Lower lobe of right lung (tissue), 2 donors: ENCODE measurements around the gene SERPINH1. TPM values are rescaled to one million over a fixed set of nuclear protein-coding genes. Genes with fewer than 3 reads are reported as not detected.
A peak's percentile ranks its signal among the peaks of the same experiment; 100 is the strongest.

Source experiments
- ATAC-seq, 2 donors: fragments of 200-7000 bp; cut with Tn5 transposase; one replicate each; pipeline ENCODE4 v1.9.1; 2020 to 2022; ENCODE audit warnings: mild to moderate bottlenecking in 2 of 2, moderate library complexity in 2 of 2
- DNase-seq: peaks from one replicate; pipeline ENCODE4 v3.0.0-alpha.2; 2020
- H3K27ac ChIP-seq: fragments of 200-600 bp; one replicate; pipeline ENCODE4 v1.8.0; 2022
- H3K27me3 ChIP-seq: fragments of 200-600 bp; one replicate; pipeline ENCODE4 v1.8.0; 2022; ENCODE audit warnings: low read depth
- H3K36me3 ChIP-seq: fragments of 200-600 bp; one replicate; pipeline ENCODE4 v1.8.0; 2022; ENCODE audit warnings: mild to moderate bottlenecking
- H3K4me1 ChIP-seq: fragments of 200-600 bp; one replicate; pipeline ENCODE4 v1.8.0; 2022
- H3K4me3 ChIP-seq: fragments of 200-600 bp; one replicate; pipeline ENCODE4 v1.8.0; 2022; ENCODE audit warnings: mild to moderate bottlenecking
- H3K9me3 ChIP-seq: fragments of 200-600 bp; one replicate; pipeline ENCODE4 v1.8.0; 2022
- intact Hi-C: fragments of 100-400 bp; cut with DNase I; formaldehyde crosslinking; loops from one replicate; pipeline ENCODE4 v1.11.0; 2022
- total RNA-seq: library from RNA; stranded (reverse); fragmentation: NEBNext Ultra II Directional; extraction: Animal tissue kit (Norgen Biotek cat#: 25700); gene quantifications from one replicate; pipeline ENCODE4 v1.2.1, GENCODE V29; 2021
- TF ChIP-seq, protein P1 (sequence below): fragments of 200-600 bp; IDR thresholded peaks from one replicate; pipeline ENCODE4 v1.8.0; 2022; ENCODE audit warnings: antibody characterized with exemption, mild to moderate bottlenecking
- donor health status: DM: no; HTN: yes; CAD: no; lungs with severe emphysema.

Gene SERPINH1
- total RNA-seq, 1 donor from 2014 or later = 131 TPM

DNA sequence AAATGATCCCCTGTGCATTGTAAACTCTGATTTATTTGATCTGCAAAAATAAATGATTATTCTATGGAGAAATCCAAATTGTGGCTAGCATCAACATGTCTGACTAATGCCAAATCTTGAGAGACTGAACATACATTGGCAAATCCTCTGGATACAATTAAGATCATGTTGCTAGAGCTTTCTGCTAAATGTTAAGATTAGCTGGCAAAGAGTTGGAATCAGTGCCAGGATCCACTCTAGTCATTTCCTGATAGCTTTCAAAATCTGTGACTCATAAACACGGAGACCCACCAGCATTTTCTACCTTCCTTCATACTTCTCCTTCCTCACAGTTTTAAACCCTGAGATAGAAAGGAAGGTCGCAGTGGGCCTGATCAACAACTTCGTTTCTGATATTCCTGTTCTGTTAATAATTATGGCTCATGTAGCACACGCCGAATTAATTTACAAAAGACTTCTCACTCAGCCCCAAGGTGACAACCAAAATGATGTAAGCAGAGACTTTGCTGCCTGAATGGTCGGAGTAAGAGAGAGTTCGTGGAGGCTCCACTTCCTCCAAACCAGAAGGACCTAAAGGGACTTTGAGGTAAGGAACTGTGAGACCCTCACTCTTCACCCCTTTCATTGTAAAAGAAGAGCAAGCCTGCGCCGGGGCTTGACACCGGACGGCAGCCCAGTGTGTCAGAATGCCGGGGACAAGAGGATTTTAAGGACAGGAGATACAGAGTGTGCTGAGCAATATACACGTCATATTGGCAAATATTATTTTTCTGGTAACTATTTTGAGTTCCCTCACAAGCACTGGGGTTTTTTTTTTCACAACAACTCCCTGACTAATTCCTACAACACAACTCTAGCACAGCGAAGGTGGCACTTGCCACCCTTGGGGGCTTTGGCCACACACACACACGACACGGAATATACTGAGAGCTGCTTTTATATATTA is 42.0 kb downstream of the SERPINH1 start:
- TF ChIP-seq, protein P1, sequence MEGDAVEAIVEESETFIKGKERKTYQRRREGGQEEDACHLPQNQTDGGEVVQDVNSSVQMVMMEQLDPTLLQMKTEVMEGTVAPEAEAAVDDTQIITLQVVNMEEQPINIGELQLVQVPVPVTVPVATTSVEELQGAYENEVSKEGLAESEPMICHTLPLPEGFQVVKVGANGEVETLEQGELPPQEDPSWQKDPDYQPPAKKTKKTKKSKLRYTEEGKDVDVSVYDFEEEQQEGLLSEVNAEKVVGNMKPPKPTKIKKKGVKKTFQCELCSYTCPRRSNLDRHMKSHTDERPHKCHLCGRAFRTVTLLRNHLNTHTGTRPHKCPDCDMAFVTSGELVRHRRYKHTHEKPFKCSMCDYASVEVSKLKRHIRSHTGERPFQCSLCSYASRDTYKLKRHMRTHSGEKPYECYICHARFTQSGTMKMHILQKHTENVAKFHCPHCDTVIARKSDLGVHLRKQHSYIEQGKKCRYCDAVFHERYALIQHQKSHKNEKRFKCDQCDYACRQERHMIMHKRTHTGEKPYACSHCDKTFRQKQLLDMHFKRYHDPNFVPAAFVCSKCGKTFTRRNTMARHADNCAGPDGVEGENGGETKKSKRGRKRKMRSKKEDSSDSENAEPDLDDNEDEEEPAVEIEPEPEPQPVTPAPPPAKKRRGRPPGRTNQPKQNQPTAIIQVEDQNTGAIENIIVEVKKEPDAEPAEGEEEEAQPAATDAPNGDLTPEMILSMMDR = no peak
- intact Hi-C loops = no loop called here
- Histone ChIP-seq H3K4me1 (peaks cover 7% of the 10 kb centered on the region), H3K9me3 (no peaks in the 10 kb centered on the region), H3K36me3 (no peaks in the 10 kb centered on the region), H3K4me3 (no peak overlapping the region), H3K27ac (peak overlapping the region; percentile 67), H3K27me3 (no peaks in the 10 kb centered on the region)
- peak; percentile 57 to 91 for ATAC-seq
- no peak for DNase-seq

DNA sequence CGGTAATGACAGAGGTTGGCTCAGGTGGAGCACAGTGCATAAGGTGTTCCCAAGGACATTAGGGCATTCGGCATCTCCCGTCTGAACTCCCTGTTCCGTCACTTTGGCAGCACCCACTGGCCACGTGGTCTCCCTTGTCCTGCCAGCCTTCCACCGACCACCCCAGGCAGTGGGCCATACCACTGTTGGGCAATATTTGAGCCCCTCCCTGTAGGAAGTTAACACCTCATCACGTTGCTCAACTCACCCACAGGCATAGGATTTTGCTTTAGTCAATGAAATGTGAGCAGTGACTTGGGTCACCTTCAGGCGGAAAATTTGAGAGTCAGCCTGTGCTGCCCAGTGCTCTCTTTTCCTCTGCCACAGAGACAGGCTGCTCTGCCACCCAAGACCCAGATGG is 44.0 kb downstream of the SERPINH1 start:
- H3K4me1 ChIP-seq = peaks cover 7% of the 10 kb centered on the region
- intact Hi-C loops = no loop called here
- H3K27me3 ChIP-seq = no peaks in the 10 kb centered on the region
- no peaks in the 10 kb centered on the region for H3K36me3 ChIP-seq
- TF ChIP-seq, protein P1 = no peak
- no peak overlapping the region for H3K4me3 ChIP-seq
- no peak overlapping the region for H3K27ac ChIP-seq
- ATAC-seq (no peak), DNase-seq (no peak)
- no peaks in the 10 kb centered on the region for H3K9me3 ChIP-seq

DNA sequence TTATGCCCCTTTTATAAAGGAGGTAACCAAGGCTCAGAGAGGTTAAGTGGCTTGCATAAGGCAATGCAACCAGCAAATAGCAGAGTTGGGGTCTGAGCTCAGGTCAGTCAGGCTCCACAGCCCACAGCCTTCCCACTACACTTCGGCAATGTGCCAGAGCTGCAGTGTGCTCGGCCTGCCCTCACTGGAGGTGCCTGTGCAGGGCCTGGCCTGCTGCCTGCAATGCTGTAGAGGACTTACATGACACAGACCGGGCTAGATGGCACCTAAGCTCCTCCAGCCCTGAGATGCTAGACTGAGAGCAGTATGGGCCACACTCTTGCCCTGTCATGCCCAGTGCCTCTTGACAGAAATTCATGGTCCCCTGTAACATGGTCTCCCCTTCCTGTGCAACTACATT is 49.8 kb downstream of the SERPINH1 start:
- Histone ChIP-seq H3K27me3 (no peaks in the 10 kb centered on the region), H3K4me3 (no peak overlapping the region), H3K4me1 (no peaks in the 10 kb centered on the region), H3K9me3 (no peaks in the 10 kb centered on the region), H3K36me3 (no peaks in the 10 kb centered on the region), H3K27ac (no peak overlapping the region)
- intact Hi-C loops = no loop called here
- no peak for DNase-seq
- ATAC-seq = no peak
- TF ChIP-seq, protein P1 = no peak

DNA sequence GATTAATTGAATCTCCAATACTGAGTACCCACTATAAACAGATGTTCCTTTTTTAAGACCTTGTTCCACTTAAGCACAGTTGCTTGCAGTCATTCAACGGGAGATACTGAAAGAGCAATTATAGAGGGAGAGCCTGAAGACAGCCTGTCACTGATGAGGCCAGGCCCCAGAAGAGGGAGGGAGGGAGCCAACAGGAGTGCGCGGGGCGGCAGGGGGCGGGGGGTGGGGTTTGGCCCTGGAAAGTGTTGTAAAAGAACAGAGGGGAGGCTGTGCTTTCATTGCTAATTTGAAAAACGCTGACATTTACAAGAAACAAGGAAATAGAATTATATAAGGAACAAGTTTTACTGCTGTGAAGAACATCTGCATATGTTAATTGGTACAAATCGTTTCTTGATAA is 53.7 kb downstream of the SERPINH1 start:
- Histone ChIP-seq H3K4me3 (no peak overlapping the region), H3K36me3 (no peaks in the 10 kb centered on the region), H3K4me1 (no peaks in the 10 kb centered on the region), H3K27ac (no peak overlapping the region), H3K9me3 (no peaks in the 10 kb centered on the region), H3K27me3 (no peaks in the 10 kb centered on the region)
- TF ChIP-seq, protein P1 = no peak
- no peak for DNase-seq
- no peak for ATAC-seq
- intact Hi-C loops = no loop called here

DNA sequence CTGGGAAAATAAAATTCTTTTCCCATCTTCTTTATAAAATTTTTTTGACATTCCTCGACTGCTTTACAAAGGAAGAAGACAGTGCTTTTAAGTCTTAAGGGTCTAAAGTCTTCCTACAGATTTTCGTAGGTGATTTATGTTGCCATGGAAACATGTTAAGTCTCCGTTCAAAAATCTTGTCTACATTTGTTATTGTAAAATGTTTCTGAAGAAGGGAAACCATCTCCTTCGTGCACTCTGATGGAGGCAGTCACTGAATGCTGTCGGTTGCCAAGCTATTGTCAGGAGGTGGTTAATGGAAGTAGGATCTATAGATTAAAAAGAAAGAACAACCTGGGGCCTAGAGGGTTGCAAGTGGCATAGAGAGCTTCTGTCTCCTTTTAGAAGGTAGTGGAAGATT is 54.2 kb downstream of the SERPINH1 start:
- intact Hi-C loops = no loop called here

More for the DNA sequence above, 54.2 kb downstream of the SERPINH1 start:
- Histone ChIP-seq H3K4me1 (no peaks in the 10 kb centered on the region), H3K4me3 (no peak overlapping the region), H3K27ac (no peak overlapping the region), H3K9me3 (no peaks in the 10 kb centered on the region), H3K27me3 (no peaks in the 10 kb centered on the region), H3K36me3 (no peaks in the 10 kb centered on the region)
- no peak for DNase-seq
- no peak for ATAC-seq
- TF ChIP-seq, protein P1 = no peak

Other genes starting within 250 kb of the SERPINH1 start
- 187 TPM for gene ARRB1, start 210.6 kb upstream of the SERPINH1 start, total RNA-seq
- 1,761 TPM for gene RPS3, start 162.7 kb upstream of the SERPINH1 start, total RNA-seq
- 2.6 TPM for gene KLHL35, start 129.1 kb upstream of the SERPINH1 start, total RNA-seq
- gene GDPD5, start 36.3 kb upstream of the SERPINH1 start, total RNA-seq = 15.8 TPM
- gene MAP6, start 106.8 kb downstream of the SERPINH1 start, total RNA-seq = 10.8 TPM
- not detected for gene MOGAT2, start 155.6 kb downstream of the SERPINH1 start, total RNA-seq
- gene DGAT2, start 206.5 kb downstream of the SERPINH1 start, total RNA-seq = 7.4 TPM